Activated T-helper 1 cell treated with Interleukin-2 at 50 U/mL for 16 hours (primary cell): Measurements from ENCODE around the gene COL13A1.

Experiments used
- DNase-seq: peaks from one replicate; pipeline ENCODE4 v3.0.0-alpha.2; 2020; ENCODE audit warnings: low read depth

The COL13A1 gene

GRCh38 chr10:69890065-69890847 lies 88.5 kb downstream of the COL13A1 start:
- no peak for DNase-seq

GRCh38 chr10:69891057-69891617 lies 89.4 kb downstream of the COL13A1 start:
- no peak for DNase-seq

- no peak for DNase-seq
Measured at GRCh38 chr10:69892406-69892805, 90.7 kb downstream of the COL13A1 start.

GRCh38 chr10:69892816-69893215 lies 91.1 kb downstream of the COL13A1 start:
- no peak for DNase-seq

- DNase-seq, result no peak
Measured at GRCh38 chr10:69893271-69893900, 91.7 kb downstream of the COL13A1 start.

GRCh38 chr10:69894156-69894555 lies 92.5 kb downstream of the COL13A1 start:
- DNase-seq, result no peak

GRCh38 chr10:69895759-69896158 lies 94.1 kb downstream of the COL13A1 start:
- no peak for DNase-seq

- DNase-seq, result no peak
Measured at GRCh38 chr10:69896606-69897231, 95.0 kb downstream of the COL13A1 start.

GRCh38 chr10:69897432-69897831 lies 95.7 kb downstream of the COL13A1 start:
- no peak for DNase-seq

- no peak for DNase-seq
Measured at GRCh38 chr10:69897999-69898398, 96.3 kb downstream of the COL13A1 start.

- no peak for DNase-seq
Measured at GRCh38 chr10:69898524-69898923, 96.8 kb downstream of the COL13A1 start.

GRCh38 chr10:69898941-69899340 lies 97.2 kb downstream of the COL13A1 start:
- DNase-seq, result no peak

GRCh38 chr10:69899727-69900595 lies 98.3 kb downstream of the COL13A1 start:
- no peak for DNase-seq

GRCh38 chr10:69901022-69901421 lies 99.3 kb downstream of the COL13A1 start:
- DNase-seq, result no peak

GRCh38 chr10:69901628-69902505 lies 100.2 kb downstream of the COL13A1 start:
- no peak for DNase-seq

- DNase-seq, result no peak
Measured at GRCh38 chr10:69902835-69903535, 101.3 kb downstream of the COL13A1 start.

GRCh38 chr10:69904533-69904932 lies 102.8 kb downstream of the COL13A1 start:
- no peak for DNase-seq

GRCh38 chr10:69906425-69906824 lies 104.7 kb downstream of the COL13A1 start:
- DNase-seq, result no peak

GRCh38 chr10:69907517-69907916 lies 105.8 kb downstream of the COL13A1 start:
- DNase-seq, result no peak

GRCh38 chr10:69908124-69908523 lies 106.4 kb downstream of the COL13A1 start:
- no peak for DNase-seq
